HCT116 (cell line): ENCODE data around the gene CDC42EP5. TPM values are rescaled to one million over a fixed set of nuclear protein-coding genes. Genes with fewer than 3 reads are reported as not detected.

Experiments
- ATAC-seq: fragments of 200-7000 bp; cut with Tn5 transposase; 2 replicates; pipeline ENCODE4 v1.9.1; 2020; ENCODE audit warnings: mild to moderate bottlenecking, moderate library complexity
- BruUV-seq: library from RNA; stranded (reverse); fragments of 400-500 nt; replicated peaks from 2 replicates; lab custom pipeline; 2021; lab: Mats Ljungman, UMichigan
- CTCF ChIA-PET: fragments of 300-600 bp; sonication (Branson Sonifier 250); formaldehyde crosslinking; loops from one replicate; lab custom pipeline; 2021; ENCODE audit warnings: antibody characterized with exemption; lab: Charles Lee
- POLR2A ChIA-PET: fragments of 300-600, 350-600 bp; sonication (Branson Sonifier 250); formaldehyde crosslinking; loops from one replicate; lab custom pipeline; 2021; ENCODE audit warnings: antibody characterized with exemption; lab: Charles Lee
- RAD21 ChIA-PET, 2 experiments: fragments of 300-600 bp; sonication (Branson Sonifier 250); formaldehyde crosslinking; loops; one replicate each; lab custom pipeline; 2023; ENCODE audit warnings: low total read pairs in 2 of 2; ENCODE audit not compliant: uncharacterized antibody in 2 of 2, unreplicated experiment in 2 of 2, low non-redundant PET in 1 of 2; lab: Charles Lee
- DNase-seq: peaks from one replicate; pipeline ENCODE4 v3.0.0-alpha.2; 2010; ENCODE audit warnings: low read depth, low spot score
- H2AFZ ChIP-seq: fragments of 200-600 bp; shearing (Covaris generic), sonication (generic); 2 replicates; pipeline ENCODE4 v1.6.1; 2017; ENCODE audit warnings: low read depth, mixed run types, mixed read lengths, antibody characterized with exemption, low read length; ENCODE audit not compliant: poor library complexity, severe bottlenecking
- H3K27ac ChIP-seq: 2 replicates; pipeline ENCODE4 v1.5.1; 2012; ENCODE audit warnings: low read depth, low read length
- H3K27me3 ChIP-seq: fragments of 200-600 bp; sonication (generic); 2 replicates; pipeline ENCODE4 v1.6.1; 2016; ENCODE audit warnings: mixed run types, low read length, mixed read lengths; ENCODE audit not compliant: insufficient read depth
- H3K36me3 ChIP-seq, 2 experiments: fragments of 200-500 bp in 1 of 2; fragments of 200-600 bp in 1 of 2; sonication (Bioruptor generic) in 1 of 2; sonication (generic) in 1 of 2; 2 replicates each; pipeline versions ENCODE4 v1.5.1 to v1.6.1; 2014 to 2016; ENCODE audit warnings: low read length in 2 of 2, inconsistent platforms in 1 of 2, mixed read lengths in 1 of 2, mixed run types in 1 of 2; ENCODE audit not compliant: insufficient read depth in 2 of 2, control insufficient read depth in 1 of 2
- H3K4me1 ChIP-seq, 2 experiments: fragments of 200-600 bp in 1 of 2; sonication (generic) in 1 of 2; 2 replicates each; pipeline versions ENCODE4 v1.5.1 to v1.6.1; 2012 to 2017; ENCODE audit warnings: low read length in 2 of 2, inconsistent platforms in 1 of 2, mild to moderate bottlenecking in 1 of 2, mixed read lengths in 1 of 2, mixed run types in 1 of 2, moderate library complexity in 1 of 2; ENCODE audit not compliant: insufficient read depth in 2 of 2, control insufficient read depth in 1 of 2
- H3K4me2 ChIP-seq: fragments of 200-600 bp; sonication (generic); 2 replicates; pipeline ENCODE4 v1.6.1; 2017; ENCODE audit warnings: mixed run types, low read length, mixed read lengths
- H3K4me3 ChIP-seq, 2 experiments: fragments of 200-600 bp in 1 of 2; sonication (generic) in 1 of 2; replicated peaks in 1 of 2; 2 replicates each; pipeline ENCODE4 v1.5.1; 2011 to 2016; ENCODE audit warnings: low read length in 2 of 2, control low read depth in 1 of 2, low read depth in 1 of 2, mild to moderate bottlenecking in 1 of 2, mixed read lengths in 1 of 2, mixed run types in 1 of 2
- H3K79me2 ChIP-seq: fragments of 200-600 bp; sonication (generic); 2 replicates; pipeline ENCODE4 v1.6.1; 2017; ENCODE audit warnings: mild to moderate bottlenecking, mixed run types, low read length, moderate library complexity, mixed read lengths; ENCODE audit not compliant: insufficient read depth
- H3K9ac ChIP-seq: fragments of 200-600 bp; sonication (generic); 2 replicates; pipeline ENCODE4 v1.6.1; 2016; ENCODE audit warnings: low read length, mixed read lengths
- H3K9me2 ChIP-seq: fragments of 200-600 bp; sonication (generic), shearing (Covaris generic); 2 replicates; pipeline ENCODE4 v1.6.1; 2017; ENCODE audit warnings: mixed run types, mild to moderate bottlenecking, moderate library complexity; ENCODE audit not compliant: insufficient read depth
- H3K9me3 ChIP-seq, 2 experiments: fragments of 200-500 bp in 1 of 2; fragments of 200-600 bp in 1 of 2; sonication (Bioruptor generic) in 1 of 2; sonication (generic) in 1 of 2; 2 replicates each; pipeline ENCODE4 v1.6.1; 2014 to 2017; ENCODE audit warnings: low read length in 2 of 2, mixed read lengths in 2 of 2, inconsistent platforms in 1 of 2, low read depth in 1 of 2, mild to moderate bottlenecking in 1 of 2, mixed run types in 1 of 2, moderate library complexity in 1 of 2; ENCODE audit not compliant: control insufficient read depth in 1 of 2, insufficient read depth in 1 of 2
- H4K20me1 ChIP-seq: fragments of 200-600 bp; sonication (generic), shearing (Covaris generic); 2 replicates; pipeline ENCODE4 v1.6.1; 2017; ENCODE audit warnings: mixed run types, mild to moderate bottlenecking, moderate library complexity; ENCODE audit not compliant: insufficient read depth
- CEBPB ChIP-seq: IDR thresholded peaks from 2 replicates; pipeline ENCODE4 v1.6.1; 2012; ENCODE audit warnings: low read depth
- ELF1 ChIP-seq: IDR thresholded peaks from 2 replicates; pipeline ENCODE4 v1.6.1; 2012; ENCODE audit warnings: low read depth, borderline replicate concordance
- EZH2phosphoT487 ChIP-seq: fragments of 200-600 bp; IDR thresholded peaks from 2 replicates; pipeline ENCODE4 v1.6.1; 2018; ENCODE audit warnings: antibody characterized with exemption, borderline replicate concordance
- JUND ChIP-seq: IDR thresholded peaks from 2 replicates; pipeline ENCODE4 v1.6.1; 2012
- MAX ChIP-seq: IDR thresholded peaks from 2 replicates; pipeline ENCODE4 v1.6.1; 2012
- POLR2A ChIP-seq: IDR thresholded peaks from 2 replicates; pipeline ENCODE4 v1.7.0; 2011; ENCODE audit warnings: borderline replicate concordance; ENCODE audit not compliant: insufficient read depth, insufficient read length; ENCODE audit errors: extremely low read depth
- POLR2AphosphoS5 ChIP-seq: IDR thresholded peaks from 2 replicates; pipeline ENCODE4 v1.6.1; 2011; ENCODE audit warnings: mild to moderate bottlenecking, low read depth, low read length, moderate library complexity
- SP1 ChIP-seq: IDR thresholded peaks from 2 replicates; pipeline ENCODE4 v1.6.1; 2012; ENCODE audit warnings: low read depth
- SRF ChIP-seq: IDR thresholded peaks from 2 replicates; pipeline ENCODE4 v1.6.1; 2012; ENCODE audit warnings: low read depth
- ZFX ChIP-seq: fragments of 450-650 bp; IDR thresholded peaks from 2 replicates; pipeline ENCODE4 v1.6.1; 2017
- ZNF274 ChIP-seq: fragments of 200-500 bp; sonication (Bioruptor generic); IDR thresholded peaks from 2 replicates; pipeline ENCODE4 v1.6.1; 2014; ENCODE audit warnings: mild to moderate bottlenecking, low read depth, low read length, inconsistent platforms
- intact Hi-C: fragments of 100-400 bp; cut with micrococcal nuclease; formaldehyde crosslinking; loops from 2 replicates; pipeline ENCODE4 v1.10.0; 2022
- total RNA-seq: library from RNA; stranded (reverse); gene quantifications from one replicate; pipeline ENCODE4 v1.2.1, GENCODE V29; 2021; ENCODE audit not compliant: unreplicated experiment
- TF ChIP-seq, protein P1 (sequence below): IDR thresholded peaks from 2 replicates; pipeline ENCODE4 v1.6.1; 2012

The CDC42EP5 gene
- total RNA-seq, 1 experiment from 2014 or later: 0.64 TPM

DNA sequence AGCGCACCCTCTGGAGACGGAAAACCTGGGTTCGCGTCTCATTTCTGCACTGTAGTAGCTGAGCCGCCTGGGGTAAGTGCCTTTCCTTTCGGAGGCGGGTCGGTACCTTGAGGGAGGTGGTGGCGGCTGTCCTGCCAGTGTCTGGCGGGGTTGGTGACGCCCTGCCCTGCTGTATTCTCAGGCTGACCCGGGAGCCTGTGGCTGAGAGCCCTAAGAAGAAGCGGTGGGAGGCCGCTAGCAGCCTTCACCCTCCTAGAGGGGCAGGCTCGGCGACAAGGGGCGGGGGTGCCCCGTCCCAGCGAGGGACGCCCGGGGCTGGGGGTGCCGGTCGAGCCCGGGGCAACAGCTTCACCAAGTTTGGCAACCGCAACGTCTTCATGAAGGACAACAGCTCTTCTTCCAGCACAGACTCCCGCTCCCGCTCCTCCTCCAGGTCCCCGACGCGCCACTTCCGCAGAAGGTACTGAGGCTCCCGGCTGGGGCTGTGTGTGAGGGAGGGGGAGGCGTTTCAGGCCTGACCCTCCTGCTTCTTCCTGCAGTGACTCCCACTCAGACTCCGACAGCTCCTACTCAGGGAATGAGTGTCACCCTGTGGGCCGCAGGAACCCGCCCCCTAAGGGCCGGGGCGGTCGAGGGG is 17.2 kb downstream of the CDC42EP5 start:
- POLR2A ChIA-PET: interaction anchor here (1.8 kb wide), 1 partner anchor 8 kb away, joined by 7 read pairs; the partner anchor contains the start of gene LENG9
- no peak overlapping the region for H3K9ac ChIP-seq

More for the DNA sequence above, 17.2 kb downstream of the CDC42EP5 start:
- peaks cover 68 to 81% of the 10 kb centered on the region in 2 experiments; a peak in 3 of 4 replicates for H3K36me3 ChIP-seq
- H3K27ac ChIP-seq: no peak overlapping the region
- peaks cover 7% of the 10 kb centered on the region; the same call in 1 of the 2 replicates for H4K20me1 ChIP-seq
- DNase-seq: no peak
- H3K4me1 ChIP-seq: peaks cover 3 to 4% of the 10 kb centered on the region in 2 experiments; a peak in 3 of 4 replicates
- intact Hi-C loops: no loop called here
- no peak overlapping the region for H2AFZ ChIP-seq
- no peaks in the 10 kb centered on the region for H3K9me2 ChIP-seq
- TF ChIP-seq ZFX (no peak), JUND (no peak), EZH2phosphoT487 (no peak), POLR2A (no peak), ZNF274 (no peak), SRF (no peak), SP1 (no peak), POLR2AphosphoS5 (no peak), CEBPB (no peak), ELF1 (no peak), MAX (no peak)
- TF ChIP-seq, protein P1, sequence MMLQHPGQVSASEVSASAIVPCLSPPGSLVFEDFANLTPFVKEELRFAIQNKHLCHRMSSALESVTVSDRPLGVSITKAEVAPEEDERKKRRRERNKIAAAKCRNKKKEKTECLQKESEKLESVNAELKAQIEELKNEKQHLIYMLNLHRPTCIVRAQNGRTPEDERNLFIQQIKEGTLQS: no peak
- TF ChIP-seq, all 23 proteins: peak for 0
- ChIA-PET RAD21 (no interaction called here), CTCF (no interaction called here)
- no peak overlapping the region for H3K4me2 ChIP-seq
- no peaks in the 10 kb centered on the region for H3K9me3 ChIP-seq
- H3K4me3 ChIP-seq: no peak overlapping the region
- H3K27me3 ChIP-seq: no peaks in the 10 kb centered on the region
- no TSS peak for BruUV-seq
- H3K79me2 ChIP-seq: peaks cover 94% of the 10 kb centered on the region
- no peak for ATAC-seq
